T-helper 1 cell (primary cell): ENCODE results near the gene ZNF516.
"Not testable (repeated sequence)": the region's sequence is repeated elsewhere in the genome, so short reads cannot be mapped to it uniquely, and the experiment has no call there.

ENCODE experiments used
- DNase-seq, 5 donors: peaks; one replicate each; pipeline ENCODE4 v3.0.0-alpha.2; 2012 to 2020
- total RNA-seq, 4 donors: gene quantifications; one replicate each; lab custom pipeline; 2026; lab: John Stamatoyannopoulos, UW

ZNF516 gene, protein sequence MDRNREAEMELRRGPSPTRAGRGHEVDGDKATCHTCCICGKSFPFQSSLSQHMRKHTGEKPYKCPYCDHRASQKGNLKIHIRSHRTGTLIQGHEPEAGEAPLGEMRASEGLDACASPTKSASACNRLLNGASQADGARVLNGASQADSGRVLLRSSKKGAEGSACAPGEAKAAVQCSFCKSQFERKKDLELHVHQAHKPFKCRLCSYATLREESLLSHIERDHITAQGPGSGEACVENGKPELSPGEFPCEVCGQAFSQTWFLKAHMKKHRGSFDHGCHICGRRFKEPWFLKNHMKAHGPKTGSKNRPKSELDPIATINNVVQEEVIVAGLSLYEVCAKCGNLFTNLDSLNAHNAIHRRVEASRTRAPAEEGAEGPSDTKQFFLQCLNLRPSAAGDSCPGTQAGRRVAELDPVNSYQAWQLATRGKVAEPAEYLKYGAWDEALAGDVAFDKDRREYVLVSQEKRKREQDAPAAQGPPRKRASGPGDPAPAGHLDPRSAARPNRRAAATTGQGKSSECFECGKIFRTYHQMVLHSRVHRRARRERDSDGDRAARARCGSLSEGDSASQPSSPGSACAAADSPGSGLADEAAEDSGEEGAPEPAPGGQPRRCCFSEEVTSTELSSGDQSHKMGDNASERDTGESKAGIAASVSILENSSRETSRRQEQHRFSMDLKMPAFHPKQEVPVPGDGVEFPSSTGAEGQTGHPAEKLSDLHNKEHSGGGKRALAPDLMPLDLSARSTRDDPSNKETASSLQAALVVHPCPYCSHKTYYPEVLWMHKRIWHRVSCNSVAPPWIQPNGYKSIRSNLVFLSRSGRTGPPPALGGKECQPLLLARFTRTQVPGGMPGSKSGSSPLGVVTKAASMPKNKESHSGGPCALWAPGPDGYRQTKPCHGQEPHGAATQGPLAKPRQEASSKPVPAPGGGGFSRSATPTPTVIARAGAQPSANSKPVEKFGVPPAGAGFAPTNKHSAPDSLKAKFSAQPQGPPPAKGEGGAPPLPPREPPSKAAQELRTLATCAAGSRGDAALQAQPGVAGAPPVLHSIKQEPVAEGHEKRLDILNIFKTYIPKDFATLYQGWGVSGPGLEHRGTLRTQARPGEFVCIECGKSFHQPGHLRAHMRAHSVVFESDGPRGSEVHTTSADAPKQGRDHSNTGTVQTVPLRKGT
- 2.1 to 15.1 (median 11.0) reads per million in 4 donors for total RNA-seq

DNA sequence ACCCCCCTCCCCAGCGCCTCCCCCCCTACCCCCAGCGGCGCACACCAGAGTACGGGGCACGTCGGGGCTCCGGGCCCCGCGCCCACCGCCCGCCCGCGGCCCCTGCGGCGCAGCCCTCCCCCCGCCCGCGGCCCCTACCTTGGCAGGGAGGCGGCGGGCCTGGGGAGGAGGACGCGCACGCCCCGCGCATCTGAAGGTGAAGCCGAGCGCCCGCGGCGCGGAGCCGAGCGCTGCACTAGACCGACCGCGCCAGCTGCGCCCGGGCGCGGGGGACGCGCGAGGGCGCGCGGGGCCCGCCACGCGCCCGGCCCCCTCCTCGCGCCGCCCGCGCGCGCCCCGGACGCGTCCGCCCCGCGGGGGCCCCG, at the start of gene ZNF516:
ZNF516 (minus strand) TSS at position 237 of the 365 bp plus-strand sequence. CDS start 52,188 bp downstream, outside the sequence.
- DNase-seq: no peak

DNA sequence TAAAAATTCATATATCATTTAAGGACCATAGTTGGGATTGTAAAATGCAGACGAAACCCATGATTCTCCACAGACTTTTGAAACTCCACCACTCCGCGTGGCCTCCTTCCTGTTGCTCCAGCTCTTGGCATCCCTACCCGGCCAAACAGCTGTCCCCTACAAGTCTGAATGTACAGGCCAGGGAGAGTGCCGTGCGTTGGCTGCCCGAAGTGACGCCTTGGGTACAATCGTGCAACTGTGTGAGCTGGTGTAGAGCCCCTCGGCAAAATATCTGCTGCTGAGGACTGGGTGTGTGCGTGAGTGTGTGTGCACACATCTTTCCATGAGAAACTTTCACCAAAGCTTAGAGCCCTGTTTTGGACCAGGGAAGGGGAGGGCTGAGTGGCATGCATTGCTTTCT, 43.8 kb upstream of the ZNF516 start:
- DNase-seq: no peak

DNA sequence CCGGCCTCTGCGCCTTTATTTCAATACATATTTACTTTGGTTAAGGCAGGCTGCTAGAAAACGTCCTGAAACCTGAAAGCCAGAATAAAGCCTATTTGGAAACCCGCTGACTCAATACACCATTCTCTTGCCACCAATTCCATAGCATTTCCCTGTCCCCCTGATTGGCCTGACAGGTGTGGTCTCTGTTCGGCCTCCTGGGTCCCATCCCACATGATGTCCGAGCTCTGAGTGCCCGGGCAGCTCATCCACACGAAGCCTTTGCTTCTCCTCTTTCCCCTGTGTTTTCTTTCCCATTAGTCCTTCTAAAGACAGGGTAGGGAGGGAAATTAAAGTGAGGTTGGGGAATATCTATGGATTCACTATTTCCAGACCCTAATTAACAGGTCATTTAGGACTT, 42.6 kb upstream of the ZNF516 start:
- no peak for DNase-seq

DNA sequence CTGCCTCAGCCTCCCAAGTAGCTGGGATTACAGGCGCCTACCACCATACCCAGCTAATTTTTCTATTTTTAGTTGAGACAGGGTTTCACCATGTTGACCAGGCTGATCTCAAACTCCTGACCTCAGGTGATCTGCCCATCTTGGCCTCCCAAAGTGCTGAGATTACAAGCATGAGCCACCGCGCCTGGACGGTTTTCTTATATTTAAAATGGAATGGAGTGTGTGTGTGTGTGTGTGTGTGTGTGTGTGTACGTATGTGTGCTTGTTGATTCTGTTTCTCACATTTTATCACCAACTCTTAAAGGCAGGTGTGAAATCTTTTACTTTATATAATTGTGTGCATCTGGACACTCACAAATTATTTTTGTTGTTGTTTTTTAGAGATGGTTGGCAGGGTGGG, 41.6 kb upstream of the ZNF516 start:
- DNase-seq: not testable (repeated sequence)

DNA sequence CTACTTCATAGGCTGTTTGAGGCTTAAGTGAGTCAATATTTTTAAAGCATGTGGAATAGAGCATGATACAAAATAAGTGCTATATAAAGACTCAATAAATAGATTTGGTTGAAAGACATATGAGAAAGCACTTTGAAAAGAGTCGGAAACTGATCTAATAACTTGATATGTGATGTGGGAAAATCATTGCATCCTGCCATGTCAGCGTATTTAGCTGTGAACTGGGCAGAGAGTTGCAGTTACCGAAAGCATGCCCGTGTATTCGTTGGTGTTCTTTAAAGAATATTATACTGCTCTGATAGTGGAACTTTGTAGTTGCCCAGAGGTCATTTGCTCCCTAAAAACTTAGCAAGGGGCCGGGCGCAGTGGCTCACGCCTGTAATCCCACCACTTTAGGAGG, 37.8 kb upstream of the ZNF516 start:
- no peak for DNase-seq

DNA sequence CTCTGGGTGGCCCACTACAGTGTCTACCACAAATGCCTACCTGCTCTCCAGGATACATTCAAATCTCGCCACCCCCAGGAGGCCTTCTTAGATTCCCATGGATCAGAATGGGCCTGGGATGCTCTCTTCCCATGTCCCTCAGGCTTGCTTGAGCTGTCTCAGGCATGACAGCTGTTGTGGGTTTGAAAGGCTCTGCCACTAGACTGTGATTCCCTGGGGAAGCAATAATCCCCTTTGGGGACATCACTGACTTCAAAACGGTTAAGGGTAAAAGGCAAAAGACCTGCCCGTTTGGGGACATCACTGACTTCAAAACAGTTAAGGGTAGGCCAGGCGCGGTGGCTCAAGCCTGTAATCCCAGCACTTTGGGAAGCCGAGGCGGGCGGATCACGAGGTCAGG, 35.8 kb upstream of the ZNF516 start:
- DNase-seq: no peak

DNA sequence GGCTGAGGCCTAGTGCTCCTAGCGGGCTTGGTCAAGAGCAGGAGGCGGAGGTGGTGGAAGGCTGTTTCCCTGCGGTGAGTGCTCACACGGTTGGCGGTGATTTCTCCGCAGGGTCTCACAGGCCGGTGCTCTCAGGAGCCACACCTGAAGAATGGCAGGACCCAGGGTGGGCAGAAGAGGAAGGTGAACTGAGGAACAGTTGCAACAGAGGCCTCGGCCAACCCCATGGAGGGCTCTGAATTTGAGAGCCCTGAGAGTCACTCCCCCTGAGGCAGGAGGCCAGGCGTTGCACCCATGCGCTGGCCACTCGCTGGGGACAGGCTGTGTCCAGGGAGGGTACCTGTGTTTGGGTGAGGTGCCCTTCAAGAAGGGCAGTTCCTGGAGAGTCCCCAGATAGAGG, 35.3 kb upstream of the ZNF516 start:
- no peak for DNase-seq

DNA sequence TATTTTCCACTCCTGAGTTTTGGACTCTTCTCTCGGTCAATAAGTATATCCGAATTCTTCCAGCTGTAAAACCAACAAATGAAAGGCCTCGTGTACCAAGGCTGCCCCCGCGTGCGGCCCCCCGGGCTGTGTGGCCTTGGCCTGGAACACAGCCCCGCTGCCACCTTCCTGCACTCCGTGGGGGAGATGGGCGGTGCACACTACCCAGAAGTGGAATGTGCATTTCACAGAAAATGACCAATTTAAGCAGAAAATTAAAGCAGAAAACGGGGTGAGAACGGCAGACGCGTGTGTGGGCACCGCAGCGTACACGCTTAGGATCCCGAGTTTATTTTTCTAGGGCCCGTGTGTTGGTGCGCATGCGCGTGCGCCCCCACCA, 34.4 kb upstream of the ZNF516 start:
- no peak for DNase-seq

DNA sequence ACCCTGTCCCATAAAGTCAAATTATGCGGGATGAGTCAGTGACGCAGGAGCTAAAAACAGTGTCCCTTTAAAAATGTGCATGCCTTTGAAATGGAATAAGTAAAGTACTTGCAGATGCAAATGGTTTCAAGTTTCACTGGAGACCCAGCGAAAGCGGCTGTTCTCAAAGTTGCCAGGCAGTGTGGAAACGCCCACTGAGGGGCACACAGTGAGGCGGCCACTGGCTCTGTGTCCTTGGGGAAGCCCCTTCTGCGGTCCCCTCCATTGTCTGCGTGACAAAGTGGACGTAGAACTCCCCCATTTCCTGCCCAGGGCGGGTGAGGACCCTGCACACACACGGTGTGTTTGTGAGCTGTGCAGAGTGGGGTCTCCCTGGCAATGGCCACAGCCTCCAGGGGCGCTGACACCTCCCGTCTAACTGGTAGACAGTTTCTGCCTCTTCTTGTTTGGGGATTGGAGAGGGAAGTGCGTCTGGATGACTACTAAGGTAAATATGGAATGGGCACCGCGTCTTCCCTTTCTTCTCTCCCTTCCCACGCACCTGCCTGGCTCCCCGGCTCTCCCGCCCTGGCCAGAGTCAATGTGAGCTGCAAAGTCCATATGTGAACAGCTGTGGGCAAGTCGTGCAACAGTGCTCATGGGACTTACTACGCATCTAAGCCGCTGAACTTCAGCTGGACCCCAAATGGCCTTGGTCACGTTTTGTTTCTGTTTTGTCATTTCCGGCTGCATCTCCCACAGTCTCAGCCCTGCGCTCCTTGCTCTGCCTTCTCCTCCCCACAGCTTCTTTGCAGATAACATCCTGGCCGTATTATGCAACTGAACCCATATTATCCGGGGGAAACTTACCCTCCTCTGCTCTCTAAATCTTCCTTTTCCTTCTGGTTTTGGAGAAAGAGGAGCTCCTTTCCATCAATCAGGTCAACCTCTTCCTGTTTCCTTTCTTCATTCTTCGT, 33.7 kb upstream of the ZNF516 start:
- no peak for DNase-seq

DNA sequence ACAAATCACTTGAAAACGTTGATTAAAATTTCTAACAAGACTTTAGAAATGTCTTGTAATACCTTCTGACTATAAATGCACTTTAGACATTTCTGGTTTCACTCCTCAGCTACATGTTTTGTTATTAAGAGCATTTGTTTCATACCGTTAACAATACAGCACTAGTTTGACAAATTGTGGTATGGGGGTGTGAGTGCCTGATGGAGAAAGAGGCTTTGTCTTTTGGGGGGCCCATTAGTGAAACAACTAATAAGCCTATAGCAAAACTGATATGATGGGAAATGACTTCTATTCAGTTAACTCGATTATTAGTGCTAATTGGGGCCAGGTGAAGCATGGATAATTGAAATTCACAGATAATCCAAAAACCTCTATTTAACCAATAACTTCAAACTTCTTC, 30.9 kb upstream of the ZNF516 start:
- no peak for DNase-seq

DNA sequence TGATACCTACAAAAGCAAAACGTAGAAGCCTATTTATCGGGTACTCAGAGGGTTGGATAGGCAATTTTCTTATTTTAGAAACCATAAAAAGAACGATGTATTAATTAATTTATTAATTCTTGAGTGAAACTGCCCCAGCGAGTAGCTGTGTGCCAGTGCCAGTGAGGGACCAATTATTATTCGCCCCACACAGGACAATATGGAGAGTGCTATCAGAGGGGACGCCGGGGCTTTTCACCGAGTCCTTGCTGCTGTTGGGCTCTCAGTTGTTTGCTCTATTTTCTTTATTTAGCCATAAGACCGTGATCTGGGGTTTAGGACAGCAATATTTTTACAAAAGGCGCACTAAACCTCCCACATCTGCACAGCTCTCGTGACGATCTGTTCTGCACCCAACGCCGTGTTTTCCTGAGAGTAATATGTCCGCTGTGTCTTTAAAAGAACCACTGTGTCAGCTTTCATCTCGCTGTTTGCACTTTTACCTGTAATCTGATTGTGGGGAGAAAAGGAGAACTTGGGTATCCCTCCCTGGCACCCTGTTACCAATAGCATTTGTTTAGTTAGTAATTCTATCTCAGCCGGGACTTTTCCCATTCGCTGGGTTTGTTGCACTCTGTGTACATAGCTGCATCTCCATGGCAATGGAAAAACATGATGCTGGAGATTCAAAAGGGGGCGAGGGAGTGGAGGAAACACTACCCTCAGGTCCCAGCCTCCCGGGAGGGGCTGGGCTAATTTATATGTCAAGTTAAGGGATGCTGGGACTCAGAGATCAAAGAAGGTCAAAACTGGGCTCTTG, 30.1 kb upstream of the ZNF516 start:
- DNase-seq: no peak

DNA sequence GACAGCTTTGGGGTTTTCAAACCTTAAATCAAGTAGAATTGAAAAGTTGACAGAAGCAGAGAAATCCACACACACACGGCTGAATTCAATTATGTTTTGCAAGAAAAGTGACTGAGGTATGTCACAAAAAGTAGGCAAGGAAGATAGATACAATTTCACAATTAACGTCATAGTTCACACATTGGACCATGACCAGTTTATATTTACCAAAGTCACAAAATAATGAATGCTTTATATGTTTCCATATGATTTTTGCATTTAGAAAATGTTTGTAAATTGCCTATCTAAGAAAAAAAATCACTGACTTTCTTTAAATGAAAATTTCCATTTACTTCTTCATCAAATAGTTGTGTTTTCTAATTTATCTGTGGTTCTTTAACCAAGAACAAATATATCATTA, 29.4 kb upstream of the ZNF516 start:
- DNase-seq: no peak

DNA sequence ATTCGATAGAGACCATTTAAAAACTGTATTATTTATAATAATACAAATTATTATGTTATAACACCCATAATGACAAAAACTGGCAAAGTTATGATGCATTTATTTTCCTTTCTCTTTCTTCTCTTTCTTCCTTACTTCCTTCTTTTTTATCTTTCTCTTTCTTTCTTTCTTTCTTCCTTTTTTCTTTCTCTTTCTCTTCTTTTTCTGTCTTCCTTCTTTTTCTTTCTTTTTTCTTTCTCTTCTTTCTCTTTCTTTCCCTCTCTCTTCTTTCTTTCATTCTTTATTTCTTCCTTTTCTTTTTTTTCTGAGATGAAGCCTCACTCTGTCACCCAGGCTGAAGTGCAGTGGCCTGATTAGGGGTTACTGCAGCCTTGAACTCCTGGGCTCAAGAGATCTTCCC, 27.5 kb upstream of the ZNF516 start:
- no peak for DNase-seq

DNA sequence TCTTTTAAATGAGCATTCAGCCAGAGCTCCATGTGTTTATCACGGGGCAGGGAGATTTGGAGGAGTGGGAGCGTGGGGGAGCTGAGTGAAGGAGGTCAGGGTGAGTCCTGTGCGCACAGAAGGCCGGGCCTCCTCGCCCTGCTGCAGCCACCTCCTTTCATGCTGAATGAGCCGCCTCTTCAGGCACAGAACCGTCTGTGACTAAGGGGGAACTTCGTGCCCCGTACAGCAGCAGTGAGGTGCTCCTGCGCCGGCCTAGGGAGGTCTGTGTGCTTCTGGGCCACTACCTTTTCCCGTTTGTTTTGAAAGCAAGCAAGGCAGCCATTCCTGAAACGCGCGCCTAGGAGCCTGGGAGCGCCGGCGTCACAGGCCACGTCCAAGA, 27.1 kb upstream of the ZNF516 start:
- DNase-seq: no peak

DNA sequence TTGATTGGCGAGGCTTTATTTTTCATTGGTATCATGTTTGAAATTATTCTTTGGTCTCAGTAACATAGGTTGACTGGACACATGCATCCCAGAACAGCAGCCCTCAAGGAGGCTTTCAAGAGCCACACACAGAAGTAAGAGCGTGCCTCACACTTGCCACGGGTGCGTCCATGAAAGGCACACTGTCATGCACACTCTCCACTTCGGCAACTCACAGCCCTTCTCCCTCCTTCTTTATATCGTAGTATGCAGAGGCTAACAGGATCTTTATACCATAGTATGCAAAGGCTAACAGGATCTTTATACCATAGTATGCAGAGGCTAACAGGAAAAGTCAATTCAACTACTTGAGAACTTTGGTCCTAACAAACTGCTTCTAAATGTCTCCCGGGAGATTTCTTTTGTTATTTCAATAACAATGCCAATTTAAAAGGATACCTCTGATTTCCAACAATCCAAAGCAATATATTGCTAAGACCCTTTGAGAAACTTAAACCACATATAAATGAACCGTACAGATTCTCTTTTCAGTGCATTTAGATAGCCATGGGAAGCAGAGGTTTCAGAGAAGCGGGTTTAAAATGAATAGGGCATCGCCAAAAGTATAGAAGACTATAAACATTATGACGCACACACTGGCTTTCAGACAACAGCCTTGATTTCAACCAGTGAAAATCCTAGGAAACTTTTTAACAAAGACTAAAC, 26.5 kb upstream of the ZNF516 start:
- DNase-seq: no peak

DNA sequence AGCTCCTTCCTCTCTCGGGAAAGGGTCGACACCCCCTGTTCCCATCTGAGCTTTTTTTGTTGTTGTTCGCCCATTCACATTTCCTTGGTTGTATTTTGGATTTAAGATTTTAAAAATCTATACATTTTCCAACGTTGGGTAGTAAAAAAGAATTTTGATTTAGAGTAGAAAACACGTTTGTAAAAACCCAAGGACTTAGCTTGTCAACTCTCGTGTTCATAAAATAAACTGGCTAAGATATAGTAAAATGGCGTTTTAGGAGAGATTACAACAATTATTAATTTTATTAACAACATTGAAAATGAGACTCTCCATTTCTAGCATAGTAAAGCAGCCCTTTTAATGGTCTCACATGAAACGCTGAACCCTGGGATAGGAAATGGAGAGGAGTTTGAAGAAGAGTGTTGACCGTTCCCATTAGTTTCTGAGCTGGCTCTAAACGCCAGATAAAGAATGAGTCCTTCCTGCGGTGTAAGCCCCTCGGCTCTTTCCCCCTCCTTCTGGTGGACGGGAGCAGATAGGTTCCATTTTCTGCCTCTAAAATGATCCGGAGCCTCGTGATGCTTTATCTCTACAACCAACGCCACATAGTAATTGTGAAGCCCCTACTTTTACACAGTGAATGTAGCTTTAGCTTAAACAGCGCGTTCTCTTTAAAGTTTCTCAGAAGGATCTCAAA, 24.0 kb upstream of the ZNF516 start:
- no peak for DNase-seq

DNA sequence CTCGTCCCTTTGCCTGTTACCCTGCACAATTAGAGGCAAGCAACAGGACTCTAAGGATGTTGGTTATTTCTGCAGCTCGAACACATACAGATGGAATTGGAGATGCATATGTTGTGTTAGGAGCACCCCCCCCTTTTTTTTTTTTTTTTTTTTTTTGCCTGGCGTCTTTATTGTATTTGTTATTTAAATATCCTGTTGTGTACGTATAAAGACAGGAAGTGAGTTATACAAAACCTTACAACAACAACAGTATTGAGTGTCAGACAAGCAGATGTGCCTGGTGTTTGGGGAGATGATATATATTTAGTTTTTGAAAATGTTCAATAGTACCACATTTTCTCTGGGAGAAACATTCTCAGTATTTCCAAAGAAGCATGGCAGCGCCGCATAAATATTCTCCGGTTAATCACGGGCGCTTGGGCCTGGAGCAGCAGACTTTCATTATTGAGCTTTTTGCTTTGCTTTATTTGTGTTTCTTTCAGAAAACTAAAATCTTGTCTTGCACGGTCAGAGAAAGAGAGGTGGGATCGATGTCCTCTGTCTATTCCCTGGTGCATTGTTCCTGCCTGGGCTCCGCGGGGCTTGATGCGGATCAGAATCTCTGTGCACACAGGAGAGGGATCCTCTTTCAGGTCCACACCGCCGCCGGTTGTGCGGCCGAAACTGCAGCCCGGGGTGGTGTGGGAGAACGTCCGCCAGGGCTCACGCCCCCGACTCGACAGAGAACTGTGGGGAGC, 23.2 kb upstream of the ZNF516 start:
- no peak for DNase-seq

DNA sequence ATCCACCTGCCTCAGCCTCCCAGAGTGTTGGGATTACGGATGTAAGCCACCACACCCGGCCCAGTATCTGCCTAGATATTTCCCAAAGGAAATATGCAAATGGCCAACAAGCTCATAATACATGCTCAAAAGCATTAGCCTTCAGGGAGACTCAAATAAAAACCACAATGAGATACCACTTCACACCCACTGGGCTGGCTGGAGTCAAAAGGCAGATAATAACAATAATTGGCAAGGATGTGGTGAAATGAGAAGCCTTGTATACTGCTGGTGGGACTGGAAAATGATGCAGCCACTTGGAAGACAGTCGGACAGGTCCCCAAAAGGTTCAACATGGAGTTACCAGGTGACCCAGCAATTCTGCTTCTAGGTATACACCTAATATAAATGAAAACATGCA, 20.5 kb upstream of the ZNF516 start:
- DNase-seq: no peak

DNA sequence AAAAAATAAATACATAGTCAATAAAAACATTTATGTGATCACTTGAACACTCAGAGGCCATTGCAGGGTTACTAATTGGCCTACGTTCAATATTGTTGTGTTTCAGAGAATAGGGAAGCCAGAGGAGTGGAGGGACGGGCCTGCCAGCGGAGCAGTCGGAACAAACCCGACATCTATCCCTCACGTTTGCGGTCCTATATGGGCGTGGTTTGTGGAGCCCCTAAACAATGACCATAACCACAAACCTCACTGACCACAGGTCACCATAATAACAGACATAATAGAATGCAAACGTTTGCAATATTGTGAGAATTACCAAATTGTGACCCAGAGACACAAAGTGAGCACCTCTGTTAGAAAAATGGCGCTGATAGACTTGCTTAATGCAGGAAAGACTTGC, 19.5 kb upstream of the ZNF516 start:
- no peak for DNase-seq
